ENCODE measurements around the gene PERP.
"Not testable (repeated sequence)": the region's sequence is repeated elsewhere in the genome, so short reads cannot be mapped to it uniquely, and the experiment has no call there.

PERP gene

DNA sequence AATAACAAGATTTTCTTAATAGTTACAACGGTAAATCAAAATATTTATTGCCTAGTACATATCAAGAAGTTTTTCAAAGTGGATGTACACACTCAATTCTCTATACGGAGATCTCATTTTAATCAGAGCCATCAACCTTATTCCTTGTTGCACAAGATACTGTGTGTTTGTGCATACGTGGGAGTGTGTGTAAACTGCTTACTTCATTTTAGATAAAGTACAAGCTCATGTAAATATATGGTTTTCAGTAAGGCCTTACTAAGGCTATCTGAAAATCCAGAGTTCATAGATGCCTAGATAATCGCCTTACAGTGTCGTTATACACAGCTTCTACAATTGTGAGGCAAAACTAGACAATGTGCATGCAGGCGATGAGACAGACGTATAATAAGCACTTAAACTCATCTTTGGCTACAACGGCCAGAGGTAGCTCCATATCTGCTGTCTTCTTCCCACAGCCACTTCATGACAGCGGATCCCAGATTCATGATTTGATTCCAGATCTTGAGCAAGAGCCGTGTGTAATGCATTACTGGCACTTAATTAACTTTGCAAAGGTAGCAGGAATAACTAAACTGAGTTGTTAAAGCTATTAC, 2.5 kb downstream of the PERP start:
- DNase-seq = no peak

- DNase-seq = no peak
Observed at GRCh38 chr6:138103871-138104270, 3.3 kb downstream of the PERP start.

DNA sequence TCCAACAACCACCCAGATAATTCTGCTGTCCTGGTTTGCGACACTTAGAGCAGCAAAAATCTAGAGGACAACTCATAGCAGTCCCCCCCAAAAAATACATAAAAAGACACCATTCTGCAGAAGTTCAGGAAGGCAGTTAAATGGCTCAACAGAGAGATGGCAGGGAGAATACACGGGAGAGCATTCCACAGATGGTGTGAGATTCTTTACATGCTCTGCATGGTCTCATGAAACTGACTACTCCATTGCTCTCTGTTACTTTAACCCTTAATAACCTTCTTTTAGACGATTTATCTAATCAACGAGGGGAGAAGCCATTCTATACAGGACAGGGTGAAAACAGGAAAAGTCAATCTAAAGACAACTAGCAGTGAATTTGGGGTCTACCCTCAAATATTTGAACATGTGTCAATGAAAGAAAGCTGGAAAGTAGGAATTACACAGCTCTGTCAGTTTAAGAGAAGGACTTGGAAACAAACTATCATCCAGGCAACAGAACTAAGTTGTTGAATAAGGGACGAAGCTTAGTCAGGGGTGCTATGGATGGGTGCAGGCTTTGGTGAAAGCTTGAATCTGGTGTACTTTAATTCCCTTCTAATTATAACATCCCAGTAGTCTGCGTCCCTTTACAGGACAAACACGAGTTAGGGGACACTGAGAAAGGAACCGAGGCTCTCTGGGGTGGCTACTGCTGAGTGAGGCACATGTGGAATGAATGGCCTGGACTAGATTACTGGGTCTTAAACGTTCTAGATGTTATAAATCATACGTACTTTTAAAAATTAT, 5.1 kb downstream of the PERP start:
- no peak for DNase-seq

DNA sequence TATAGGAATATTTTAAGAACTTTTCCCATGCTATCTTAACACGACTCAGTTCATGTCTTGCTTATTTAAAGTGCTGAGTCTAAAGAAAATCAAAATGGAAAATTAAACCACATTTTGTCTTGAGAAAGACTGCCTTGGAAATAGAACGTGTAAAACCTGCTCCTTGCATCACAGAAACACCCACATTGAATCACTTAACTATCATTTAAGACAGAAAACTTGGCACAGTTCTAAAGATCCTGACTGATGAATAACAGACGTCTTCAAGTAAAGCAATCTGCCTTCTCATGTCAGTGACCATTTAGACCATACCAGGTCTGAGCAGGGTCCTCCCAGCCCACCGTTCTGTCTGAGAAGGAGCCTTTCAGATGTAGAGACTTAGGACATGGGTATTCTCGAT, 7.4 kb downstream of the PERP start:
- no peak for DNase-seq

- no peak for DNase-seq
Observed at GRCh38 chr6:138098306-138098705, 8.9 kb downstream of the PERP start.

- no peak for DNase-seq
Observed at GRCh38 chr6:138094260-138094659, 13.0 kb downstream of the PERP start.

GRCh38 chr6:138093632-138094031, 13.6 kb downstream of the PERP start:
- DNase-seq = no peak

DNA sequence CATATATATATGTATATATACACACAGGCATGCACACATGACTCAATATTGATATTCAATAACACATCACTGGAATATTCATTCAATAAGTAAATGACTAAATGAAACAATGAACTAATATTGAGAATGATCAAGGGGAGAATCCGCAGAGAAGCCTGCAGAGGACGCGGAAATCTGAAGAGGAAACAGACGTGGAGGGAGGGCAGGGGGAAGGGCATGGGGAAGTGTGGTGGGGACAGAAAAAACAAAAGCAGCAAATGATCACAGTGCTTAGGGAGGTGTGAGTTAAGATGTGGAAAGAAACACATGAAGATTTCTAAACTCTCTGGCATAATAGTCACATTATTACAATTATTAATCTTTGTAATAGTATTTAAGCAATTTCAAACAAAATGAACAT, 14.5 kb downstream of the PERP start:
- no peak for DNase-seq

DNA sequence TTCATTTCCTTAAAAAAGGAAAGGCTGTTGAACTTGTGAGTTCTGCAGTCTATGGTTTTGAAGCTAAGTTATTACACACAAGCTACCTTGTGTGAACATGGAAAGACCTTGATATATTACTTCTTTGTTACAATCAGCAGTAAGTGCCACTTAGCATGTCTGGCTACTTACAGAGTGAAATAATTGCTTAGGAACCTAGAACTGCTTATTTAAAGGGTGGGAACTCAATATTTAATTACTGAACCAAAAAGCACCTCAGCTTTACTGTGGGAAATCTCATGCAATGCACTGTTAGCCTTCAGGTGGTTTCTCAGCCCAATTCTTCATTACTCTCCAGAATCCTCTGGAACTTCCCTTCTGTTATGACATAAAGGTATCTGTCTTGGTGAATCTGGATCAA, 17.9 kb downstream of the PERP start:
- DNase-seq = no peak

DNA sequence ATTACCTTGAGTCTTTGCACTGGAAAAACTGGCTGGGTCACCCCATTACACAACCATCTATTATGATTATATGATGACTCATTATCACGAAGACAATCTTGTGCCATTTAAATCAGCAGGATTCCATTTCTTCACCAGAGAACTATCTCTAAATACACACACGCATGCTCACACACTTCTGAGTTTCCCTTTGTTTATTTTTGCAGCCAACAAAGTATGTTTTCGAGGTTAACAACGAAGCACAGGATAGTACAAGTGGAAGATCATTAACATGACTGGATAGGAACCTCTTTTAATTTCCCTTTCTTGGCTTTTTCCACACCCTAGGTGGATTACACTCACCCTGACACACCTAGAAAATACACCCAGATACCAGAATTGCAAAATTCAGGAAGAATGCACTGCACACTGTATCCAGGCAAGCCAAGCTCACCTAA, 18.9 kb downstream of the PERP start:
- no peak for DNase-seq

DNA sequence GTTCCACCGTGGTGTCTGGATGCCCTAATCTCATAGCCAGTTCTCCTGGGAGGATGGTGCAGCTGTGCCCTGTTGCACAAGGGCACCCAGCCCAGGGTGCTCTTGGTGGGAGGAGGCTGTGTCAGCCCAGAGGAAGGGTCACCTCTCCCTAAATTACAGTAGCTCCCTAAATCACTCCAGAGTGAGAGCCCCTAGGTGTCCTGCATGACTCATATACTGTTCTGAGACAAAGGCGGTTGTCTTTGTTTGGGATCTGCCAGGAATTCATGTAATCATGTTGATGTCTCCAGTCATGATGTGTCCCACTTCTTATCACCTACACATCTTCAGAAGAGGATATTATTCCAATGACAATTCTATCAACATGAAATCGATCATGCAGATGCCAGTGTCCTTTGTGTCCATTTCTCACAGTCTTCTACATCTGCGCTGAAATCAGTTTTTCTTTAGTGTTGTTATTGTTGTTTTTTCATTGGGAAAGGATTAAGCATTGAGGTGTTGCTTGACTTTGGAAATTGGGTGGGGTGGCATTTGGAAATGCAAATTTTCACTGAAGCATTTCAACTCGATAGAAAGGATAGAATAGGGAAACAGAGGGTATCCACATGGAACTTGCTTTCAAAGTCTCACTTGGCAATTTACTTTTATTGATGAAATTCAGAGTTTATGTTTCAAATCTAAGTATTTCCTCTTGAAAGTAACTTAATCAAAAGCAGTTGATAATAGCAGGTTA, 19.5 kb downstream of the PERP start:
- no peak for DNase-seq

DNA sequence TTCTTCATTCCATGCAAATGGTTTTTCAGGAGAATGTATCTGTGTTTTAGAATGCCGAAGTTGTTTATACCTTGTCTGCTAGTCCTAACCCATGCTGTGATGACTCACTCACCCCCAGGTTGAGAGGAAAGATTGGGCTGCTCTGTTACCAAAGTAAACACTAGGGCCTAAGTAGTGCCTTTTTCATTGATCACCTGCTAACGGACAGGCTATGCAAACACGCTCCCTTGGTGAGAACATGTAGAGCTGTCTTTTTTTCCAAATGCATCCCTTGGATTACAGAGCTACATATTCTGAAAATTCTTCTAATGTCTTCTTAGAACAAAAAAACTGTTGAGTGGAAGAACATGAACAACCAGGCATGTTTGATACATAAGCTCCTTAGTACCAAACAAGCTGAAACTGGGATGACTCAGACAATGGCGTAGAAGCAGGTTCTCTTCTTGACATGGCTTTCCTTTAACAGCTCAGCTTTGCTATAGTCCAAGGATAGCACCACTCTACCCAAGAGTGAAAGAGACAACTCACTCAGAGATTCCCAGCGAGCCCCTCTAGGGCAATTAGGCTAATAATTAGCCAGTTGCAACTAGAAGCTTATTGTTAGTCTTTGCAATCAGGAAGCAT, 20.5 kb downstream of the PERP start:
- DNase-seq = no peak

GRCh38 chr6:138085839-138086222, 21.4 kb downstream of the PERP start:
- DNase-seq = no peak

- DNase-seq = no peak
Observed at GRCh38 chr6:138084904-138085838, 22.0 kb downstream of the PERP start.

DNA sequence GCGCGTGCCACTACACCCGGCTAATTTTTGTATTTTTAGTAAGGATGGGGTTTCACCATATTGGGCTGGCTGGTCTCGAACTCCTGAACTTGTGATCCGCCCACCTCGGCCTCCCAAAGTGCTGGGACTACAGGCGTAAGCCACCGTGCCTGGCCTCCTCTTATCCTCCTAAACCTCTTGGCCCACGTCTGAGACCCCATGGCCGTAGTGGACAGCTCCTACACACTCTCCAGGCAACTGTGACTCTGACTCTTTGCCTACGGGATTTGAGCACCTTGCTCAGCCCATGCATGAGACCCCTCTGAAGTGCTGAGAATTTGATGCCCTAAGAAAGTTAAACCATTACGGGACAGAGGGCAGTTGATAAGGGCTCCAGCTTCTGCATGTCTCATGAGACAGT, 25.0 kb downstream of the PERP start:
- no peak for DNase-seq

GRCh38 chr6:138079556-138079955, 27.7 kb downstream of the PERP start:
- not testable (repeated sequence) for DNase-seq

- no peak for DNase-seq
Observed at GRCh38 chr6:138078491-138078890, 28.7 kb downstream of the PERP start.

DNA sequence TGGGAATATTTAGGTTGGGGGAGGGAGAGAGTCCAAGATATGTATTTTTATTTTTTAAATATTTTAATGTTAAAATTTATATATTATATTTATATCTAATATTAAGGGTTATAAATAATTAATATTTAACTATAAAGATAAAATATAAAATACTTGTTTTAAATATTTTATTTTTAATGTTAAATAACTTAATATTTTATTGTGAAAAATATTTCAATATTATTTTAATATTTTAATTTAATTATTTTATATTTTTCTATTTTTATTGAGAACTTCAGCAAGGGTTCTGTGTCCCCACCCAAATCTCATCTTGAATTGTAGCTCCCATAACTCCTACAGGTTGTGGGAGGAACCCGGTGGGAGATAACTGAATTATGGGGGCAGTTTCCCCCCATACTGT, 34.0 kb downstream of the PERP start:
- DNase-seq = no peak

DNA sequence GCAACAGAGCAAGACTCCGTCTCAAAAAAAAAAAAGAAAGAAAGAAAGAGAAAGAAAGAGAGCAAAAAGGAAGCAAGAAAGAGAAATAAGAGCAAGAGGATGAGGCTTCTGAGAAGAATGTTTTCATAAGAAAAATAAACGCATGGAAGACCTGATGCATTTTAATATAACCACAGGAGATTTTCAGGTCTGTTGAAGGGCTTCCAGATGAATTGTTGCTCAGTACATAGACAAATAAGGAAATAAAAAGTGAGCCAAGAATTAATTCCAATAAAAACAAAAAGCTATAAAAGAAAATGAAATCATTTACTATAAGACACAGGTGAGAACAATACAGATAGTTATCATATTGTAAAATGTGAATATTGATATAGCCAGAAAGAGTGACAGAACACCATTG, 43.5 kb downstream of the PERP start:
- DNase-seq = no peak

- DNase-seq = no peak
Observed at GRCh38 chr6:138054982-138055381, 52.2 kb downstream of the PERP start.

DNA sequence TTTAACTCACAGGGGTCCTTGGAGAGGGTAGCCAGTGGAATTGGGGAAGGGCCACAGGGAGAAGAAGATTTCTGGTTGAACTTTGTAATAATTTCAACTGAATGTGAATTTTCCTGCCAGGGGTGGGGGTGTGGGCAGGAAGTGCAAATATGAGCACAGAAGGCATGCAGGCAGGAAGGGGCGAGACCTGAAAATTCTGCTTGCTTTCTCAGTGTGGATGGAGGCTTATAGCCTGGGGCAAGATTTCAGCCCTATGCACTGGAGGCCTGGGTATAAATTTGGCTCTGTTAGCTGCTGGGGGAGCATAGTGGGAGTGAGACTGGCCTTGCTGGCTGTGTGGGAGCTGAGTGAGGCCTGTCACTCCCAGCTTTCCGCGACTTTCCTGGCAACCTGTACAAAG, 54.4 kb downstream of the PERP start:
- no peak for DNase-seq

GRCh38 chr6:138044972-138045371, 62.2 kb downstream of the PERP start:
- DNase-seq = no peak

Measured in central memory CD4-positive, alpha-beta T cell (primary cell).